Stromal cell of bone marrow (primary cell): ENCODE data around the gene NFIB.

Experiments used
- DNase-seq: peaks from one replicate; pipeline ENCODE4 v3.0.0-alpha.2; 2012; ENCODE audit warnings: low read depth

NFIB gene

GRCh38 chr9:14318934-14319580, 5.1 kb upstream of the NFIB start:
- DNase-seq: no peak

- DNase-seq: no peak
Measured at GRCh38 chr9:14318361-14318760, 4.4 kb upstream of the NFIB start.

- no peak for DNase-seq
Measured at GRCh38 chr9:14317667-14318320, 3.9 kb upstream of the NFIB start.

- DNase-seq: no peak
Measured at GRCh38 chr9:14316602-14317300, 2.8 kb upstream of the NFIB start.

- no peak for DNase-seq
Measured at GRCh38 chr9:14315875-14316601, 2.1 kb upstream of the NFIB start.

- DNase-seq: peak; percentile 47
Measured at GRCh38 chr9:14314929-14315874, 1.3 kb upstream of the NFIB start.

GRCh38 chr9:14314424-14314928, 535 bp upstream of the NFIB start:
- peak; percentile 49 for DNase-seq

- DNase-seq: no peak
Measured at GRCh38 chr9:14313378-14313940, 482 bp downstream of the NFIB start.

- no peak for DNase-seq
Measured at GRCh38 chr9:14312719-14313377, 1.1 kb downstream of the NFIB start.

- DNase-seq: no peak
Measured at GRCh38 chr9:14311956-14312685, 1.8 kb downstream of the NFIB start.

GRCh38 chr9:14311171-14311949, 2.6 kb downstream of the NFIB start:
- DNase-seq: no peak

GRCh38 chr9:14310311-14310710, 3.6 kb downstream of the NFIB start:
- DNase-seq: no peak

- no peak for DNase-seq
Measured at GRCh38 chr9:14309403-14309802, 4.5 kb downstream of the NFIB start.

- DNase-seq: no peak
Measured at GRCh38 chr9:14308853-14309145, 5.1 kb downstream of the NFIB start.

GRCh38 chr9:14307989-14308852, 5.7 kb downstream of the NFIB start:
- DNase-seq: no peak

GRCh38 chr9:14306672-14307660, 7.0 kb downstream of the NFIB start:
- DNase-seq: no peak

GRCh38 chr9:14306188-14306587, 7.8 kb downstream of the NFIB start:
- DNase-seq: no peak
